Anterior cingulate cortex (tissue), 58 donors: Measurements from ENCODE around the gene KIRREL3.

Experiments used
- DNase-seq, 58 donors: peaks; one replicate each; lab custom pipeline; 2025; lab: John Stamatoyannopoulos, UW

The KIRREL3 gene

GRCh38 chr11:126999366-126999765 lies 1.2 kb downstream of the KIRREL3 start:
- no peak for DNase-seq

GRCh38 chr11:126997641-126998040 lies 2.9 kb downstream of the KIRREL3 start:
- DNase-seq: no peak

GRCh38 chr11:126997196-126997595 lies 3.4 kb downstream of the KIRREL3 start:
- peak in 14 of 58 donors; percentile 5 to 44 (median 16) for DNase-seq

GRCh38 chr11:126996036-126996804 lies 4.3 kb downstream of the KIRREL3 start:
- DNase-seq: no peak

- no peak for DNase-seq
These were observed 7.0 kb downstream of the KIRREL3 start for GRCh38 chr11:126993599-126993998.

GRCh38 chr11:126992804-126993111 lies 7.8 kb downstream of the KIRREL3 start:
- no peak for DNase-seq

GRCh38 chr11:126992065-126992803 lies 8.3 kb downstream of the KIRREL3 start:
- DNase-seq: peak in 1 of 58 donors; percentile 39

- no peak for DNase-seq
These were observed 9.0 kb downstream of the KIRREL3 start for GRCh38 chr11:126991596-126991995.

- DNase-seq: no peak
These were observed 9.7 kb downstream of the KIRREL3 start for GRCh38 chr11:126990716-126991480.

GRCh38 chr11:126989942-126990715 lies 10.4 kb downstream of the KIRREL3 start:
- peak in 55 of 58 donors; percentile 13 to 87 (median 67) for DNase-seq

GRCh38 chr11:126988655-126989054 lies 11.9 kb downstream of the KIRREL3 start:
- no peak for DNase-seq

GRCh38 chr11:126981635-126982034 lies 18.9 kb downstream of the KIRREL3 start:
- no peak for DNase-seq

- peak in 7 of 58 donors; percentile 14 to 81 (median 36) for DNase-seq
These were observed 21.7 kb downstream of the KIRREL3 start for GRCh38 chr11:126978911-126979310.

GRCh38 chr11:126978165-126978564 lies 22.4 kb downstream of the KIRREL3 start:
- no peak for DNase-seq

GRCh38 chr11:126973051-126973450 lies 27.5 kb downstream of the KIRREL3 start:
- no peak for DNase-seq

- DNase-seq: no peak
These were observed 29.3 kb downstream of the KIRREL3 start for GRCh38 chr11:126971305-126971704.

- DNase-seq: peak in 11 of 58 donors; percentile 9 to 38 (median 17)
These were observed 30.6 kb downstream of the KIRREL3 start for GRCh38 chr11:126969865-126970479.

- DNase-seq: peak in 1 of 58 donors; percentile 22
These were observed 31.7 kb downstream of the KIRREL3 start for GRCh38 chr11:126968915-126969314.

- DNase-seq: no peak
These were observed 35.2 kb downstream of the KIRREL3 start for GRCh38 chr11:126965331-126965730.
